Endothelial cell of hepatic sinusoid (primary cell): ENCODE data around the gene NRP2.

Experiments used
- in situ Hi-C: cut with HindIII; loops from 2 replicates; pipeline ENCODE4 v1.10.0; 2017; ENCODE audit warnings: low sequenced_read_pairs

Gene NRP2

DNA sequence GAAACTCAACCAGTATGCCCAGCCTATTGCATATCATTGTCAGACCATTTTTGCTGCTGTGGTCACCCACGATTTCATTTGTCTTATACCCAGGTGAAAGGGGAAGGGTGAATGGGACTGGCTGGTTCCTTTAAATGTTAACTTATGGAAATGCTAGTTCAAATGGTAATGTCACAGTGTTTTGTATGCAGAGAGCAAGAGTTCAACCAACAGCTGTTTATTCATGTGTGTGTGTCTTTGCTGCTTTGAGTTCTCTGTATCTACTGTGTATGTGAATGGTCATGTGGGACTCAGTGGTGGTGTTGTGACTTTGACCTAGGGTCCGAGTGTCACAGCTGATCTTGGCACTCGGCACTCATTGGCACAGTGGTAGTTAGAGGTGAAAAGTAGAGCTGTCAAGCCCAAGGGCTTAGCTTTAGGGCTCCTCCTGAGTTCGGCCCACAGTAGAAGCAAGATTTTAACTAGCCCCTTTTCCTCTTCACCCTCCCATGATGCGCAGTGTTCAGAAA is 114.6 kb downstream of the NRP2 start:
- in situ Hi-C loops, result no loop called here

DNA sequence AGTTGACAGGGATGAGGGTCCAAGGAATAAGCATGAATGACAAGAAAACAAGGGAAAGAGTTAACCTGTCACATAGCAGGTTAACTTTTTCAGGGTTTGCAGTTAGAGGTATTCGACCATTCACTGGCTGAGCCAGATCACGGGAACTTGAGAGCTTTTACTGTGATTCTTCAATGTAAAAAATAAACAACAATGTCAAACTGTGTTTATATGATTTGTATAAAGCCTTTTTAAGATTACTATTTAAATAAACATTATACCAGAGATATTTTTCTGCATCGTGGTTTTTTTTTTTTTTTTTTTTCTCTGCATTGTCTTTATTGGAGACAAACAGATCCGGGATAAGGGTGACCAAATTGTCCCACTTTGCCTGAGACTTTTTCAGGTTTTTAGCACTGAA is 115.6 kb downstream of the NRP2 start:
- in situ Hi-C loops, result no loop called here

DNA sequence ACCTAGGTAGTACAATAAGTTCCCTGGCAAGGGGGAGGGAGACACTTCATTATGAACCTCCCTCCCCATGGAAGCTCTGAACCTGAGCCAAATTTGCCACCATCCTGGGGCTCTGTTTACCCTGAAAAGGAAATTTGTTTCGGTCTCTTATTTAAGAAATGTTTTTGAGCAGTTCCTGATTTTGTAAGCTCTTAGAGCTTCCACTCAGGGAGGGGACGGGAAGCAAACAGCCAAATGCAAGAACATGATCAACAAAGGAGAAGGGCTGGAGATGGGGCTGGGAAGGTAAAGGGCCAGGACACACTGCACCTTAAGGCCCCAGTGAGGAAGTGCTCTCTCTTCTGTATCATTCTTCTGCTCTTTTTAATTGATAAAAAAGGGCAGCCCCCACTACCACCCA is 117.9 kb downstream of the NRP2 start:
- in situ Hi-C loops, result loop anchor here (5.0 kb wide), 1 partner anchor 98 kb away; no protein-coding TSS in a partner anchor

DNA sequence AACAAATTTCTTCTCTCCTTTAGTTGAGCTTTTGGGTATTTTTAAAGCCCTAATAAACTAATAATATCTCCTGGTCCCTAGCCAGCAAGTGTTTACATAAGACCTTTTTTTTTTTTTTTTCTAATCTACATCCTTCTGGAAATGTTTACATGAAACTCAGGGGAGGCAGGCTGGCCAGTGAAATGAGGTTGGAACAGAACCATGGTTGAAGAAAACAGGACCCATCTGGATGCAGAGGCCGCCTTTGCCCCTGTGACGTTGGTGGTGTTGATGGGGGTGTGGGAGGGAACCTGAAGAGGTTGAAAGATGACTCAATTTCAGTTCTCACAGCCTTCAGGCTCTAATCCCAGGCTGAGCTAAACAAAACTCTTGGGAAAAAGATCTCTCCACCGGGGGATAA is 118.5 kb downstream of the NRP2 start:
- in situ Hi-C loops, result loop anchor here (5.0 kb wide), 1 partner anchor 98 kb away; no protein-coding TSS in a partner anchor

DNA sequence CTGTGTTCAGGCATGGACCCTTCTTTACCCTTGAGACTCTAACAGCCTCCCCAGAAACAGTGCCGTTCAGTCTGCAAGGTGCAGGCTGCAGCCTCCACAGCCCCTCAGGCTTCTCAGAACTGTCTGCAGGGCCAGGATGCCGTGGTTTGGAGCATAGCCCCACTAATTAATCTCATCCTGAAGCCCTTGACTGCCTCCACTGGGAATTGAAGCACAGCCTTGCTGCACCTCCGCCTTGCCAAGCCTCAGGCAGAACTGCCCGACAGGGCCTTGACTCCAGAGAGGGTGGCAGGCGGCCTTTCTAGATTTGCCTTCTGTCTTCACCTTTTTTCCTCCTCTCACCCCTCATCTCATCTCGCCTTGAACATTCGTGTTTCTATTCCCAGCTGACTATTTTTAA is 119.8 kb downstream of the NRP2 start:
- in situ Hi-C loops, result loop anchor here (5.0 kb wide), 1 partner anchor 100 kb away; no protein-coding TSS in a partner anchor

DNA sequence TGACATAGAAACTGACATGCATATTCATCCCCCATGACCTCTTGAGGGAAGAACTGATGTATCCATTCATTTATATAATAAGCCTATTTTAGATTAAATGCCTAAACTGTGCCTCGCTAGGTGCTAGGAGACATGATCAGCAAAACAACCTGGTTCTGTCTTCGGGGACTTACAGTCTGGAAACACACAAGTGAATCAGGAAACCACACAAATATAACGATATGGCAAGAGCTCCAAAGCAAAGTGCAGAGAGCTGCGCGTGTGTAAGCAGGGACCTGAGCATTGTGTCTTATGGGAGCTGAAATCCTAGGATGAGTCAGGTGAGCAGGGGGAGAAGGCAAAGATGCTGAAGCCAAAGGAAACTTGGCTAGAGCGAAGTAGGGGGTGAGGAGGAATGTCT is 120.6 kb downstream of the NRP2 start:
- in situ Hi-C loops, result loop anchor here (5.0 kb wide), 1 partner anchor 101 kb away; no protein-coding TSS in a partner anchor

DNA sequence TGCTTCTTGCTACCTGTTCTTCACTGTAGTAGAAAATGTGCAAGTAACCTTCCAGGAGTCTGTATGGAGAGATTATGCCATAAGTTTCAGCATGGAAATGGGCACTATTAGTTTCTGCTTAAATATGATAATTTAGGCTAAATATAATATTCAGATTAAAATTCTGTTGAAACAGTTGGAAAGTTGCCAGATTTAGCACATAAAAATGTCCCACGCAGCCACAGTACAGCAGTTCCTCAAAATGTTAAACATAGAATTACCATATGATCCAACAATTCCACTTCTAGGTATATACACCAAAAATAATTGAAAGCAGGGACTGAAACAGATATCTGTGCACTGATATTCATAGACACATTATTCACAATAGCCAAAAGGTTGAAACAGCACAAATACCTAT is 121.2 kb downstream of the NRP2 start:
- in situ Hi-C loops, result loop anchor here (5.0 kb wide), 1 partner anchor 101 kb away; no protein-coding TSS in a partner anchor

DNA sequence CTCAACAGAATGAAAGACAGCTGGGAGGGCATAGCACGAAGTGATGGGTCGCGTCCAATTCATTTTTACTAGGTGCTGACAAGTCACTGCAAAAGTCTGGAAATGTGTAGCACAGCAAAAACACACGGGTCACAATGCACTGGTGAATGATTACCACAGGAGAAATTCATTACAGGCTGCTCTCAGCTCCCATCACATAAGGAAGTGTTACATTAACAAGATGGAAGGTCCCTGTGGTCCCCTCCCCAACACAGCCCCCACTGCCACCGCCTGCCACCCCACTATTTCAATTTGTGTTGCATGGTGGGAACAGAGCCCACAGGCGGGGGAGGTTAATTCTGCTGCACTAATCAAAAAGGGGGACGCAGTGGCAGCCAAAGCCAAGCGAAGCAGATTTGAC is 122.8 kb downstream of the NRP2 start:
- in situ Hi-C loops, result no loop called here

DNA sequence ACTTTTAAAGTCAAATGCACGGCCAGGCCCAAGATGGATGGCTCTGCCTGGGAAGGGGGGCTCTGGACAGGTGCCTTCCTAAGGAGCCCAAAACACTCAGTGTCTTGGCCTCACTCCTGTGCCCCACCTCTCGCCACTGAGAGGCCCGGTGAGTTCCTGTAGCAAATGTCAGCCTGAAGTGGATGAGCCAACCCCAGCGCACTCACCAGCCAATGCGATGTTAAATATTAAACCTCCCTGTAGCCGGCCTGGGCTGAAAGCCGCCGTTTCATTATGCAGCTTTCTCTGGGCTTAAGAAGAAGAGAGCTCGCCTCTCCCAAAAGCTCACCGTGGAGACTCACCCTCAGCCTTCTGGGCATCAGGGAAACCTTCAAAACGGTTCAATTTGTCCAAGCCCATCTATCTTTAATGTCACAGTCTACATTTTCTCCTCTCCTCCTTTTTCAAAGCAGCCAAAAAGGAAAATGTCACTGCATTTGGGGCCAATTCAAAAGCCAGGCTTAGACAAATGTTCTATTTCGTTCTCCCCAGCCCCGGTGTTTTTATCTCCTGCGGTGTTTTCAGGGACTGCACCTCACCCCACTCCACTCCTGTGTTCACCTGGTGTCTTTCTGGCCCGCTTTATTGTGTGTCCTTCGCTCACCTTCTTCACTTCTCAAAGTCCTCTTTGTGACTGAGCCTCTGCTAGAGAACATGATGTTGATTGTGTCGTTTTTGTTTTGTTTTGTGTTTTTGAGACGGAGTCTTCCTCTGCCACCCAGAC is 124.0 kb downstream of the NRP2 start:
- in situ Hi-C loops, result no loop called here

DNA sequence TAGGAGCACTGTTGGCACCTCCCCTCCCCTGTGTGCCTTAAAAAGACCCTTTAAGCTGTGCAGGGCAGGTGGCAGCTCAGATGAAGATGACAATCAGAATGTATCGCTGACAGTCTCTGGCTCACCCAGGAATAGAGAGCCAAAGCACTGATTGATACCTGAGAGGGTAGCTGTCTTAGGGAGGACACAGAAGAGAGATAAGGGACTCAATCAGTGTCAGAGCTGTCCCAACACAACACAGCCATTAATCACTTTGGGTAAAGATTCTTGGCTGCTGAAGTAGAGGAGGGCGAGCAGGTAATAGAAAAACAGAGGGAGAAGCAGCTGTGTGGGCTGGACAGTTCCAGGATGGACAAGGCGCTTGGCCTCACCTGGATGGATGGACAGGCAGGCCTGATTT is 124.9 kb downstream of the NRP2 start:
- in situ Hi-C loops, result no loop called here

DNA sequence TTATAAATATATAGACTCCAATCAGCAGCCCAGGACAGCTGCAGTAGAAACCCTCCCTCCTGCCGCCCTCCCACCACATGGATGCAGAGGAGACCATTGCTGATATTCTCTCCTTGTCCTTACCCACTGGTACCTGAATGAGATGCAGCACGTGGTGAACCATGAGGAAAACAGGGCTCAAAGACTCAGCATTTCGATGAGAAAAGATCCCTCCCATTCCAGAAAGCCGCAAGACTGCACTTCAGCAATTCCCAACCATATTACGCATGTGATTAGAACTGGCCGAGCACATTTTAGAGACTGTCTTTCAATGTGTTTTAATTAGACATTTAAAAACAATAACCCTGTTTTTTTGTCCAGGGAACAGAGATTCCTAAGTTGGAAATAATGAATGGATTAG is 125.5 kb downstream of the NRP2 start:
- in situ Hi-C loops, result no loop called here

DNA sequence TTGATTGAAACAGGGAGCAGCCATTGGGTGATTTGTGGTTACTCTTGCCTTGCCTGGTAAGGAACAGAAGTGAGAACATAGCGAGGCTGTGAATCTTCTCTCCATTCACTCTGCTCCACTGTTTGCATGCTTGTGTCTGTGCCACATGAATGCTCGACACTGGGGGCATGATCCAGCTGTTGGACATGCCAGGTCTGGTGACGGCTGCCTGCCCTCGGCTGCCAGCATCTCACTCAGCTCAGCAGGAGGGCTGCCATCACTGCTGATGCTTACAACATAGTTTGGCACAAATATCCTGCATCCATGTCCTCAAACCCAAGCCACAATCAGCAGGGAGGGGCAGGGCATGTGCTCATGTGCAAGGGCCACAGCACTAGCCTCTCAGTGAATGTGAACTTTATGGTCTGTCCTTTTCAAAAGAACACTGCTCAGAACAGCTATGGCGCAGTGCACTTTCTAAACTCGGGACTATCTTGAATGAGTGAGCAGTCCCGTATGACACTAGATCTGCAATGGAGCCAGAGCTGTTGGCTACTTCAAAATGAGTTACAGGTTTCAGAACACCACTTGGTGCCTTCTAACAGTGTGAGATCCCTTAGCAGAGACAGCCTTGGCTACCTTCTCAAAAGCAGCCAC is 126.3 kb downstream of the NRP2 start:
- in situ Hi-C loops, result no loop called here

DNA sequence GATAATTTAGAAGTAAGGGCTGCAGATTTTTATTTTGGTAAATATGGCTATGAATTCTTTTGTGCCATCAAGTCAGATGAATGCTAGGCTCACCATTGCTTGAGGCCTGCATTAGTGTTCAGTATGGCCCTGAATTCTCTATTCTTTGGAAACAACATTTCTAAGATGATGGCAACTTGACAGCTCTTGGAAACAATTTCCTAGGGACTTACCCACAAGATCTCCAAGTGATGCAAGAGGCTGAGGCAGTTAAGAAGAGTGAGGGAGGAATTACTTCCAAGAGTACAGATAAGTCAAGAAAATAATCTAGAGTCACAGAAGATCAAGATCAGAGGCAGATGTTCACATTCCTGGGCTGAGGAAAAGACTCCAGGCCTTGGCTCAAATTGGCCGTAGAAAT is 129.1 kb downstream of the NRP2 start:
- in situ Hi-C loops, result no loop called here

DNA sequence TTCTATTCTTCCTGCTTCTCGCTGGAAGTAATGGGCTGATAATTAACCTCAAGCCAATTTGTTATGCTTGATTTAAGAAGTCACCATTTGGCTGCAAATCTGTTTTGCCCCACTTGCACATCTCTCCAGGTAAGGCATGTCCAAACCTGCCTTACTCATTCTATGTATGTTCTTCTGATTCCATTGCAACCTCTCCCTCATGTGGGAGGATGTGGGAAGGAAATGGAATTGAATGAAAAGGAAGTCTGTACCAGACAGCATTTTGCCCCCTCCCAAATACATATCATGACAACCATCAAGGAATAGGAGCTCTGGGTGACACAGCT is 131.7 kb downstream of the NRP2 start:
- in situ Hi-C loops, result no loop called here

DNA sequence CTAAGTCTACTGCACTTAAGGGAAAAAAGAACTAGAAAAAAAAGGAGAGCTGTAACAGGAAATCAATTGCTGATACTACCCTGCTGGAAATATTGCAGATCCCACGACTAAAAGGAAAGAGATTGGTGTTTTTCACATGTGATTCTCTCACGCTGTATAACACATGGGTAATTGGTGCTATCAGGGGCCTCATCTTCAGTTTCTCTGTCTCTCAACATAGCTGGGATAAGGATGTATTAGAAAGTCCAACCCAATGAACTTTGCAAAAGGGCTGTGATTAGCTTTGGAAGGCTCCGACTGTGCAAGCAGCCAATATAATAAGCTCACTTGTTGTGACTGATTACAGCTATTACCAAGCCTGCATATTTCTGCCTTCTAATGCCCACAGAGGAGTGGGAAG is 133.4 kb downstream of the NRP2 start:
- in situ Hi-C loops, result no loop called here

DNA sequence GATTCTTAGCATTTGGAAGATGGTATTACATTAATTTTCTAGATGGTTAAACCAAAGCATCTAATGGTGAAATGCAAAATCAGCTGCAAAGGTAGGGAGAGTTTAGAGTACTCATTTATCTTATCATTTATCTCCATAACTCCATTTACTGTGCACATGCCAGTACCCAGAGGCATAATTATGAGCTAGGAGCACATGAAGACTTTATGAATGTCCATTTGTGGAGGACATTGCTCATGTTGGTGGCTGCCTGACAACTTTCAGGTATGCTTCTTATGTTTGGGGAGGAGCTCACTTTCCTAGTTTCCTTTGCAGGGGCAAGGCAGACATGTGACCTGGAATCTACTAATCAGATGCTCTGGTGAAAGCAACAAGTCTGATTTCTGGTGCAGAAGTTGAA is 134.0 kb downstream of the NRP2 start:
- in situ Hi-C loops, result no loop called here

DNA sequence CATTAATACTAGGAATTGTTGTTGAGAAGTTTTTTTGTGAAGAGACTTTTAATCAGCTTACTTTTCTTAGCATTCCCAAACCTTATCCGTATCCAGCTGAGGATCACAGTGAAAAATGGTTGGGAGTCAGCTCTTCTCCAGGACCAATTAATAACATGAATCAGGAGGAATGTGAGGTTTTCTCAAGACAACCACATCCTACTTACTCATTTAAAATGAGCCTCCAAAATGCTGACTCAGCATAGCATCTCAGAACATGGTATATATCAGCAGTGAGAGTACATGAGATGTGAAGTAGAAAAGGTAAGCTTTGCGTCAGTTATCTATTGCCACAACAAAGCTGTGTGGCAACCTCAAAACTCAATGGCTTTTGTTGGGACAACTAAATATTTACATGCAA is 140.3 kb downstream of the NRP2 start:
- in situ Hi-C loops, result no loop called here

DNA sequence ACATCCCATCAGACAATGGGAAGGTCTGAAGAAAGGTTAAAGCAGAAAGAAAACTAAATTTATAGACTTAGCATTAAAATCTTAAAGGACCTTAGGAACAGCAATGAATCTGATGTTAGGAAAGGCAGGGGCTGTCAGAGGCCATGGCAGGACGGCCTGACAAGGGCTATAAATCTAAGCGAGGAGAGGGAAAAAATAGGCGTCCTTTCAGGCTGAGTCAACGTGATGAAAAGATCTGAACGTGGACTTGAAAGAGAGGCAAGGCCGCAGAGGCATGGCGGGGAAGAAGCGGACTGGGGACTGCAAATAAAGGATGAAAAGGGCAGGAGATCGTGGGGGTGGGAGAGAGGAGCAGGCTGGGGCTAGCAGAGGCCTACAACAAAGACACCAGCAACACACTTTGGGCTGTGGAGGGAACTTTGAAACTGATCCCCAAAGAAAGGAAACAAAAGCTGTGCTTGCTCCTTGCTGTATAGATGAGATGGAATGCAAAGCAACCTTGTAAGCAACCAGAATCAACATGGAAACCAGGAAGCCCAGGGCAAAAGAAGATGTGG is 145.6 kb downstream of the NRP2 start:
- in situ Hi-C loops, result loop anchor here (5.0 kb wide), 1 partner anchor 79 kb away; no protein-coding TSS in a partner anchor

DNA sequence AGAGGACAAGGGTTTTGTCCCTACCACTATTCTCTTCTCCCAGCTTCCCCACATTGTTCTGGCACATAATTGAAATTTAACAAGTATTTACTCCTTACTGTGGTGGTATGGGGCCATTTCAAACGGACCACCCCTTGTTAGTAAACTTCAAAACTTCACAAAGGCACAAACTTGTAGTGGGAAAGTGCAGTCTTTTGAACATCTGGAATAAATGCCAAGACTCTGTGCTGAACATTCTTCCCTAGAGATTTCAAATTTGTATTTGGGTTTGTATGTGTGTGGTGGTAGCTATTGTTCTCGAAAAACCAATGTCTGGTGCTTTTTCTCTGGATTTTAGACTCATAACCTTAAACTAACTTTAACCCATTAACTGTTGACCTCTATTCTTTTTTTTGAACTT is 151.6 kb downstream of the NRP2 start:
- in situ Hi-C loops, result no loop called here

DNA sequence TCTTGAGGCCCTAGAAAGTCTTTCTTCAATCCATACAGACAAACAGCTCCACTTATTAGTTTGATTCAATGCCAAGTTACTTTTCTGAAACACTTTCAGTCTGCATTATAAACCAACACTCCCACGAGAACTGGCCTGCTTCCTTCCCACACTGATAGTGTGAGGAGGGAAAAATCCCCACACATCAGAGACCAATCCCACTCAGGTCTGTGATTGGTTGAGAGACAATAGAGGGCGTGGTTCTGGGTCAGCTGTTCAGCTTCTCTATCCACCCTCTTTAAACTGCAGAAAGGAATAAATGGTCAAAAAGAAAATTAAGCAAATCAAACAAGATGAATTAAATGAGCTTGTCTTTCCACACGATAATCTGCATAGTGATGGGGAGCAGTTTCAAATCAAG is 152.5 kb downstream of the NRP2 start:
- in situ Hi-C loops, result no loop called here

DNA sequence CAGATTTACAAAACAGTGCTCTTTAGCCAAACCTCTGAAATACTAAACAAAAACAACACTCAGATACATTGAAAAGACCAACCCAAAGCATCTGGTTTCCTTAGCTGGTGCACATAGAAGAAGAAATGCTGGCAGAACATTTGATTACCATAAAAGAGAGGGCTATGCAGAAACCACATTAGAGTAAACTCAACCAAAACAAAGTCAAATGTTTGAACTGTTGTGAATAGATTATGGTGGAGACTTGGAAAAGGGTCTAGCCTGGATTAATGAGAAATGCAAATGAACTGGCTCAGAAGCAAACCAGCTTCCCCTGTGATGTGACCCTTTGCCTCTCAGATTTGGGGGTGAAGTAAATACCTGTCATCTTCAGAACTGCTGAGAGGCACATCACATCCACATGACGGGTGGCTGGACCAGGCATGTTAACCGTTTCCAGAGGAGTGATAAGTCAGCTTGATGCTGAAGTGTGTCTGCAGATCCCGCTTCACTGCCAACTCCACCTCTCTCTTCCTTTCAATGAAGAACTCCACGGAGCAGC is 153.0 kb downstream of the NRP2 start:
- in situ Hi-C loops, result no loop called here

DNA sequence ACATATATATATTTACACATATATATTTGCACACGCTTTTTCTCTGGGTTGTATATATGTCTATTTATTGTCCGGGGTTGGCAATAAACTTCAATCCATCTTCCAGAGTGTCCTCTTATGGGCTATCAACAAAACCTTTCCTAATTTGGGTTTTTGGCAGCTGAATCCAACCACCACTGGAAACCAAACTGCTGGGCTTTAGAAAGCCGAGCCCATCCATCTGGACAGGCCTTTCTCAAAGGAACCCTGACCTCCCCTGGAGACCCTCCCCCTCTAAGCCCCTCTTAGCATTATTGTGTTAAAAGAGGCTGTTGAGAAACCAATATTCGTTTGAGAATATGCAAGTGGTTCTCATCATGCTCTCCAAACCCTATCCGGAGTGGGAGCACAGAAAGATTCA is 153.6 kb downstream of the NRP2 start:
- in situ Hi-C loops, result no loop called here
